ENCODE measurements around the gene BUD13. TPM values are rescaled to one million over a fixed set of nuclear protein-coding genes. Genes with fewer than 3 reads are reported as not detected.

BUD13 gene
- total and polyA plus RNA-seq, 2 of the 13 experiments (the other 11 are each of a cell fraction or from before 2014, with no cell fraction given): 13.3 to 25.9 TPM

- TF ChIP-seq ZBTB38 (CRISPR knock-in tag; IDR thresholded peaks at IDR 0.05) (peak; percentile 49; the same call in 1 of the 2 replicates), JUNB (CRISPR knock-in tag; IDR thresholded peaks at IDR 0.05; ENCODE audit: borderline replicate concordance) (no peak), NCOA2 (CRISPR knock-in tag; IDR thresholded peaks at IDR 0.05) (no peak), HCFC1 (IDR thresholded peaks at IDR 0.05; ENCODE audit: low read depth, low read length) (no peak), MATR3 (CRISPR knock-in tag; IDR thresholded peaks at IDR 0.05) (no peak), SIN3A (IDR thresholded peaks at IDR 0.05; ENCODE audit: borderline replicate concordance, low read depth, low read length) (no peak), ZNF552 (CRISPR knock-in tag; IDR thresholded peaks at IDR 0.05; ENCODE audit: borderline replicate concordance) (no peak), NRL (CRISPR knock-in tag; IDR thresholded peaks at IDR 0.05; ENCODE audit: borderline replicate concordance) (no peak), KLF6 (CRISPR knock-in tag; IDR thresholded peaks at IDR 0.05) (no peak), ZNF616 (CRISPR knock-in tag; IDR thresholded peaks at IDR 0.05; ENCODE audit: low read depth) (peak; percentile 77; the same call in 1 of the 2 replicates), SP2 (CRISPR knock-in tag; IDR thresholded peaks at IDR 0.05) (no peak), ZNF292 (CRISPR knock-in tag; IDR thresholded peaks at IDR 0.05; ENCODE audit: borderline replicate concordance, low read depth) (peak; percentile 17; the same call in 1 of the 2 replicates), U2AF2 (IDR thresholded peaks at IDR 0.05; ENCODE audit: low read depth, low read length) (no peak), GABPB1 (CRISPR knock-in tag; IDR thresholded peaks at IDR 0.05) (0 out of 2 replicates have a peak, but pooled peaks have one; percentile 6), FOXA3 (CRISPR knock-in tag; IDR thresholded peaks at IDR 0.05) (no peak)
- TF ChIP-seq, protein P1, sequence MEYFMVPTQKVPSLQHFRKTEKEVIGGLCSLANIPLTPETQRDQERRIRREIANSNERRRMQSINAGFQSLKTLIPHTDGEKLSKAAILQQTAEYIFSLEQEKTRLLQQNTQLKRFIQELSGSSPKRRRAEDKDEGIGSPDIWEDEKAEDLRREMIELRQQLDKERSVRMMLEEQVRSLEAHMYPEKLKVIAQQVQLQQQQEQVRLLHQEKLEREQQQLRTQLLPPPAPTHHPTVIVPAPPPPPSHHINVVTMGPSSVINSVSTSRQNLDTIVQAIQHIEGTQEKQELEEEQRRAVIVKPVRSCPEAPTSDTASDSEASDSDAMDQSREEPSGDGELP (IDR thresholded peaks at IDR 0.05; ENCODE audit: borderline replicate concordance, low read depth): no peak
- TF ChIP-seq, protein P2, sequence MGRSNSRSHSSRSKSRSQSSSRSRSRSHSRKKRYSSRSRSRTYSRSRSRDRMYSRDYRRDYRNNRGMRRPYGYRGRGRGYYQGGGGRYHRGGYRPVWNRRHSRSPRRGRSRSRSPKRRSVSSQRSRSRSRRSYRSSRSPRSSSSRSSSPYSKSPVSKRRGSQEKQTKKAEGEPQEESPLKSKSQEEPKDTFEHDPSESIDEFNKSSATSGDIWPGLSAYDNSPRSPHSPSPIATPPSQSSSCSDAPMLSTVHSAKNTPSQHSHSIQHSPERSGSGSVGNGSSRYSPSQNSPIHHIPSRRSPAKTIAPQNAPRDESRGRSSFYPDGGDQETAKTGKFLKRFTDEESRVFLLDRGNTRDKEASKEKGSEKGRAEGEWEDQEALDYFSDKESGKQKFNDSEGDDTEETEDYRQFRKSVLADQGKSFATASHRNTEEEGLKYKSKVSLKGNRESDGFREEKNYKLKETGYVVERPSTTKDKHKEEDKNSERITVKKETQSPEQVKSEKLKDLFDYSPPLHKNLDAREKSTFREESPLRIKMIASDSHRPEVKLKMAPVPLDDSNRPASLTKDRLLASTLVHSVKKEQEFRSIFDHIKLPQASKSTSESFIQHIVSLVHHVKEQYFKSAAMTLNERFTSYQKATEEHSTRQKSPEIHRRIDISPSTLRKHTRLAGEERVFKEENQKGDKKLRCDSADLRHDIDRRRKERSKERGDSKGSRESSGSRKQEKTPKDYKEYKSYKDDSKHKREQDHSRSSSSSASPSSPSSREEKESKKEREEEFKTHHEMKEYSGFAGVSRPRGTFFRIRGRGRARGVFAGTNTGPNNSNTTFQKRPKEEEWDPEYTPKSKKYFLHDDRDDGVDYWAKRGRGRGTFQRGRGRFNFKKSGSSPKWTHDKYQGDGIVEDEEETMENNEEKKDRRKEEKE (IDR thresholded peaks at IDR 0.05): no peak
- TF ChIP-seq, protein P3, sequence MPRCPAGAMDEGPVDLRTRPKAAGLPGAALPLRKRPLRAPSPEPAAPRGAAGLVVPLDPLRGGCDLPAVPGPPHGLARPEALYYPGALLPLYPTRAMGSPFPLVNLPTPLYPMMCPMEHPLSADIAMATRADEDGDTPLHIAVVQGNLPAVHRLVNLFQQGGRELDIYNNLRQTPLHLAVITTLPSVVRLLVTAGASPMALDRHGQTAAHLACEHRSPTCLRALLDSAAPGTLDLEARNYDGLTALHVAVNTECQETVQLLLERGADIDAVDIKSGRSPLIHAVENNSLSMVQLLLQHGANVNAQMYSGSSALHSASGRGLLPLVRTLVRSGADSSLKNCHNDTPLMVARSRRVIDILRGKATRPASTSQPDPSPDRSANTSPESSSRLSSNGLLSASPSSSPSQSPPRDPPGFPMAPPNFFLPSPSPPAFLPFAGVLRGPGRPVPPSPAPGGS (CRISPR knock-in tag; IDR thresholded peaks at IDR 0.05): no peak
- TF ChIP-seq, protein P4, sequence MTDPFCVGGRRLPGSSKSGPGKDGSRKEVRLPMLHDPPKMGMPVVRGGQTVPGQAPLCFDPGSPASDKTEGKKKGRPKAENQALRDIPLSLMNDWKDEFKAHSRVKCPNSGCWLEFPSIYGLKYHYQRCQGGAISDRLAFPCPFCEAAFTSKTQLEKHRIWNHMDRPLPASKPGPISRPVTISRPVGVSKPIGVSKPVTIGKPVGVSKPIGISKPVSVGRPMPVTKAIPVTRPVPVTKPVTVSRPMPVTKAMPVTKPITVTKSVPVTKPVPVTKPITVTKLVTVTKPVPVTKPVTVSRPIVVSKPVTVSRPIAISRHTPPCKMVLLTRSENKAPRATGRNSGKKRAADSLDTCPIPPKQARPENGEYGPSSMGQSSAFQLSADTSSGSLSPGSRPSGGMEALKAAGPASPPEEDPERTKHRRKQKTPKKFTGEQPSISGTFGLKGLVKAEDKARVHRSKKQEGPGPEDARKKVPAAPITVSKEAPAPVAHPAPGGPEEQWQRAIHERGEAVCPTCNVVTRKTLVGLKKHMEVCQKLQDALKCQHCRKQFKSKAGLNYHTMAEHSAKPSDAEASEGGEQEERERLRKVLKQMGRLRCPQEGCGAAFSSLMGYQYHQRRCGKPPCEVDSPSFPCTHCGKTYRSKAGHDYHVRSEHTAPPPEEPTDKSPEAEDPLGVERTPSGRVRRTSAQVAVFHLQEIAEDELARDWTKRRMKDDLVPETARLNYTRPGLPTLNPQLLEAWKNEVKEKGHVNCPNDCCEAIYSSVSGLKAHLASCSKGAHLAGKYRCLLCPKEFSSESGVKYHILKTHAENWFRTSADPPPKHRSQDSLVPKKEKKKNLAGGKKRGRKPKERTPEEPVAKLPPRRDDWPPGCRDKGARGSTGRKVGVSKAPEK (CRISPR knock-in tag; IDR thresholded peaks at IDR 0.05; ENCODE audit: borderline replicate concordance): no peak
- TF ChIP-seq, protein P5, sequence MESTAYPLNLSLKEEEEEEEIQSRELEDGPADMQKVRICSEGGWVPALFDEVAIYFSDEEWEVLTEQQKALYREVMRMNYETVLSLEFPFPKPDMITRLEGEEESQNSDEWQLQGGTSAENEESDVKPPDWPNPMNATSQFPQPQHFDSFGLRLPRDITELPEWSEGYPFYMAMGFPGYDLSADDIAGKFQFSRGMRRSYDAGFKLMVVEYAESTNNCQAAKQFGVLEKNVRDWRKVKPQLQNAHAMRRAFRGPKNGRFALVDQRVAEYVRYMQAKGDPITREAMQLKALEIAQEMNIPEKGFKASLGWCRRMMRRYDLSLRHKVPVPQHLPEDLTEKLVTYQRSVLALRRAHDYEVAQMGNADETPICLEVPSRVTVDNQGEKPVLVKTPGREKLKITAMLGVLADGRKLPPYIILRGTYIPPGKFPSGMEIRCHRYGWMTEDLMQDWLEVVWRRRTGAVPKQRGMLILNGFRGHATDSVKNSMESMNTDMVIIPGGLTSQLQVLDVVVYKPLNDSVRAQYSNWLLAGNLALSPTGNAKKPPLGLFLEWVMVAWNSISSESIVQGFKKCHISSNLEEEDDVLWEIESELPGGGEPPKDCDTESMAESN (CRISPR knock-in tag; conservative IDR thresholded peaks at IDR 0.05): no peak
Observed at GRCh38 chr11:116807601-116808261, 34.9 kb upstream of the BUD13 start (continued).

Measured in HepG2 (cell line).